Loucy (cell line): Measurements from ENCODE around the gene UNC50.

Source experiments
- H2AFZ ChIP-seq: fragments of 200-600 bp; sonication (generic); 2 replicates; pipeline ENCODE4 v1.6.0; 2016; ENCODE audit warnings: antibody characterized with exemption, mild to moderate bottlenecking, low read length, moderate library complexity
- H3F3A ChIP-seq: fragments of 200-600 bp; 2 replicates; pipeline ENCODE4 v1.6.0; 2016; ENCODE audit warnings: antibody characterized with exemption, low read depth, mild to moderate bottlenecking
- H3K27me3 ChIP-seq: fragments of 200-600 bp; sonication (generic); 2 replicates; pipeline ENCODE4 v1.6.1; 2014; ENCODE audit warnings: low read length, mild to moderate bottlenecking; ENCODE audit not compliant: insufficient read depth, poor library complexity, severe bottlenecking
- H3K36me3 ChIP-seq: fragments of 200-600 bp; sonication (generic); 2 replicates; pipeline ENCODE4 v1.6.1; 2016; ENCODE audit warnings: low read length; ENCODE audit not compliant: insufficient read depth
- H3K4me1 ChIP-seq: fragments of 200-600 bp; sonication (generic); 2 replicates; pipeline ENCODE4 v1.5.1; 2014; ENCODE audit warnings: low read length, mild to moderate bottlenecking; ENCODE audit not compliant: insufficient read depth, poor library complexity, severe bottlenecking
- H3K4me2 ChIP-seq: fragments of 200-600 bp; sonication (generic); 2 replicates; pipeline ENCODE4 v1.6.0; 2014; ENCODE audit warnings: antibody characterized with exemption, low read length, low read depth, mild to moderate bottlenecking; ENCODE audit not compliant: poor library complexity, severe bottlenecking
- H3K4me3 ChIP-seq: fragments of 200-600 bp; sonication (generic); 2 replicates; pipeline ENCODE4 v1.5.1; 2014; ENCODE audit warnings: low read length, mild to moderate bottlenecking, mixed read lengths; ENCODE audit not compliant: poor library complexity, severe bottlenecking
- H3K79me2 ChIP-seq: fragments of 200-600 bp; sonication (generic); 2 replicates; pipeline ENCODE4 v1.6.1; 2014; ENCODE audit warnings: low read length; ENCODE audit not compliant: insufficient read depth
- H3K9ac ChIP-seq: fragments of 200-600 bp; sonication (generic); 2 replicates; pipeline ENCODE4 v1.6.0; 2014; ENCODE audit warnings: mild to moderate bottlenecking, low read depth, low read length, moderate library complexity; ENCODE audit not compliant: poor library complexity, severe bottlenecking
- H3K9me2 ChIP-seq: fragments of 200-600 bp; sonication (generic); replicated peaks from 2 replicates; pipeline ENCODE4 v1.6.1; 2016; ENCODE audit warnings: low read depth, low read length, mixed read lengths
- H3K9me3 ChIP-seq: fragments of 200-600 bp; sonication (generic); 2 replicates; pipeline ENCODE4 v1.6.1; 2014; ENCODE audit warnings: mild to moderate bottlenecking, antibody characterized with exemption, low read length, low read depth; ENCODE audit not compliant: insufficient read depth
- H4K20me1 ChIP-seq: fragments of 200-600 bp; sonication (generic); 2 replicates; pipeline ENCODE4 v1.6.0; 2014; ENCODE audit warnings: antibody characterized with exemption, low read length, mild to moderate bottlenecking; ENCODE audit not compliant: insufficient read depth, poor library complexity, severe bottlenecking
- EZH2phosphoT487 ChIP-seq: fragments of 200-600 bp; IDR thresholded peaks from 2 replicates; pipeline ENCODE4 v1.6.1; 2018; ENCODE audit warnings: antibody characterized with exemption, mild to moderate bottlenecking, moderate library complexity, borderline replicate concordance
- TF ChIP-seq, protein P1 (sequence below): fragments of 200-600 bp; sonication (generic); conservative IDR thresholded peaks from 2 replicates; pipeline ENCODE4 v1.5.1; 2014; ENCODE audit warnings: mild to moderate bottlenecking, antibody characterized with exemption, low read length

UNC50 gene

DNA sequence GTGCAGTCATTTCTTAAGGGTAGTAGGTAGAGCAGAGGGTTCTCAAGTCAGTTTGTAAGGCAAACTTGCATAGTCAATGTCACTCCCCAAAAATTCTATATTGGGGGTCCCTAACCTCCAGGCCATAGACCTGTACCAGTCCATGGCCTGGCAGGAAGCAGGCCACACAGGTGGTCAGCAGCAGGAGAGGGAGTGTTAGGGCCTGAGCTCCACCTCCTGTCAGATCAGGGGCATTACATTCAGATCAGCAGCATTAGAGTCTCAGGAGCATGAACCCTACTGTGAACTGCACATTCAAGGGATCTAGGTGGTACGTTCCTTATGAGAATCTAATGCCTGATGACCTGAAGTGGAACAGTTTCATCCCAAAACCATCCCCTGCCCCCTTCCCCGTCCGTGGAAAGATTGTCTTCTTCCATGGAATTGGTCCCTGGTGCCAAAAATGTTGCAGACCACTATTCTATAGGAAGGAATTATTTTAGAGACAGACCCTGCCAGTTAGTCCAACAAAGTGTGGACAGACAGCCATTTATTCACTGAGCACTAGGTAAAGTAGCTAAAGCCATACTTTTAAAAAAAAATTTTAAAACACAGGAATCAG is 6.8 kb upstream of the UNC50 start:
- Histone ChIP-seq H3K4me2 (no peak overlapping the region), H3K79me2 (peaks cover 8% of the 10 kb centered on the region), H3K27me3 (no peaks in the 10 kb centered on the region), H3K36me3 (peaks cover 27% of the 10 kb centered on the region; the same call in 1 of the 2 replicates), H3K9me2 (no peaks in the 10 kb centered on the region), H2AFZ (no peak overlapping the region), H4K20me1 (peaks cover under 1% of the 10 kb centered on the region), H3K9me3 (no peaks in the 10 kb centered on the region), H3K9ac (no peak overlapping the region), H3K4me3 (no peak overlapping the region), H3K4me1 (peaks cover 9% of the 10 kb centered on the region), H3F3A (no peaks in the 10 kb centered on the region)
- TF ChIP-seq, protein P1, sequence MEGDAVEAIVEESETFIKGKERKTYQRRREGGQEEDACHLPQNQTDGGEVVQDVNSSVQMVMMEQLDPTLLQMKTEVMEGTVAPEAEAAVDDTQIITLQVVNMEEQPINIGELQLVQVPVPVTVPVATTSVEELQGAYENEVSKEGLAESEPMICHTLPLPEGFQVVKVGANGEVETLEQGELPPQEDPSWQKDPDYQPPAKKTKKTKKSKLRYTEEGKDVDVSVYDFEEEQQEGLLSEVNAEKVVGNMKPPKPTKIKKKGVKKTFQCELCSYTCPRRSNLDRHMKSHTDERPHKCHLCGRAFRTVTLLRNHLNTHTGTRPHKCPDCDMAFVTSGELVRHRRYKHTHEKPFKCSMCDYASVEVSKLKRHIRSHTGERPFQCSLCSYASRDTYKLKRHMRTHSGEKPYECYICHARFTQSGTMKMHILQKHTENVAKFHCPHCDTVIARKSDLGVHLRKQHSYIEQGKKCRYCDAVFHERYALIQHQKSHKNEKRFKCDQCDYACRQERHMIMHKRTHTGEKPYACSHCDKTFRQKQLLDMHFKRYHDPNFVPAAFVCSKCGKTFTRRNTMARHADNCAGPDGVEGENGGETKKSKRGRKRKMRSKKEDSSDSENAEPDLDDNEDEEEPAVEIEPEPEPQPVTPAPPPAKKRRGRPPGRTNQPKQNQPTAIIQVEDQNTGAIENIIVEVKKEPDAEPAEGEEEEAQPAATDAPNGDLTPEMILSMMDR = peak; percentile 93
- no peak for TF ChIP-seq EZH2phosphoT487

DNA sequence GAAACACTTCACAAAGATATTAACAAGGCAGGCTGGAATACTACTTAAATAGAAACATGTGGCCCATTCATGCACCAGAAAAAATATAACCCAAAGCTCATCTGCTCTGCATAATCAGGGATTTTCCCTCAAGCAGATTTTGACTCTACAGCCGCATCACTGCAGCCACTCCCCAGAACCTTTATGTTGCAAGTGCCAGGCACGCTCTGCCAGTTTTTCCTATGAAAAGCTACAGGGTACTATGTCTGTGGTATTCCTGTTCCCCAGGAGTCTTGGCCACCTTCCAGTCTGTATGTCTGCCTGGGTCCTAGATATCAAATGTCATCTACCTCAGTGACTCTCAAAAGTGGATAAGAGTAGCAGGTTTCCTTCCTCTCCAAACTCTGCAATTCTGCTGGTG is 3.8 kb upstream of the UNC50 start:
- no peaks in the 10 kb centered on the region for H3K9me3 ChIP-seq
- peaks cover 16% of the 10 kb centered on the region; the same call in 1 of the 2 replicates for H3K36me3 ChIP-seq
- H3K4me3 ChIP-seq = no peak overlapping the region
- H3K4me2 ChIP-seq = no peak overlapping the region
- H3F3A ChIP-seq = no peaks in the 10 kb centered on the region
- H3K9me2 ChIP-seq = no peaks in the 10 kb centered on the region
- peaks cover 24% of the 10 kb centered on the region for H3K4me1 ChIP-seq
- H4K20me1 ChIP-seq = peaks cover 17% of the 10 kb centered on the region
- H3K9ac ChIP-seq = no peak overlapping the region
- no peaks in the 10 kb centered on the region for H3K27me3 ChIP-seq
- TF ChIP-seq EZH2phosphoT487 = no peak
- TF ChIP-seq, protein P1 = no peak
- peaks cover 35% of the 10 kb centered on the region for H3K79me2 ChIP-seq
- H2AFZ ChIP-seq = no peak overlapping the region

DNA sequence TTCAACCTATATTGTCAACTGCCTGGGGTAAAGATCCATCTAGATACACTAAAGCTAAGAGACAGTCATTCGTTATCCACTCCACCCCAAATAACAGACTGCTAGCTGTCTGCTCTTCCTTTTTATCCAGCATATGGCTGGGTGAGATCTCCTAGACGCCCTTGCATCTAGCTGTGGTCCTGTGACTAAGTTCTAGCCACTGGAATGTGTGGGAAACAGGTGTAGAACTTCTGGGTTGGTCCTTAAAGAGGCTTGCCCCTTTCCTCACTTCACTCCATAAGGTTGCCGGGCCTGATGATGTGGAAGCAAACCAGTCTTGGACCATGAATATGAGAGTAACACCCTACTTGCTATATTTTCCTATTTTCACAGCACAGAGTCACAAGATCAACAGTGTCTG is 3.3 kb upstream of the UNC50 start:
- H3K9me3 ChIP-seq = no peaks in the 10 kb centered on the region
- H3K9me2 ChIP-seq = no peaks in the 10 kb centered on the region
- peaks cover 30% of the 10 kb centered on the region for H3K4me1 ChIP-seq
- no peak overlapping the region for H2AFZ ChIP-seq
- no peaks in the 10 kb centered on the region for H3K27me3 ChIP-seq
- peaks cover 20% of the 10 kb centered on the region for H4K20me1 ChIP-seq
- no peaks in the 10 kb centered on the region for H3F3A ChIP-seq
- TF ChIP-seq, protein P1 = no peak
- TF ChIP-seq EZH2phosphoT487 = no peak
- H3K79me2 ChIP-seq = peaks cover 40% of the 10 kb centered on the region
- no peak overlapping the region for H3K4me2 ChIP-seq
- H3K4me3 ChIP-seq = no peak overlapping the region
- peaks cover 11% of the 10 kb centered on the region; the same call in 1 of the 2 replicates for H3K36me3 ChIP-seq
- H3K9ac ChIP-seq = no peak overlapping the region
